Neural cell (in vitro differentiated cells): ENCODE results near the gene TAP1. TPM values are rescaled to one million over a fixed set of nuclear protein-coding genes. Genes with fewer than 3 reads are reported as not detected.
"Not testable (repeated sequence)": the region's sequence is repeated elsewhere in the genome, so short reads cannot be mapped to it uniquely, and the experiment has no call there.

Source experiments
- H2AFZ ChIP-seq: fragments of 200-600, 300-800 bp; sonication (generic), shearing (Covaris generic); 2 replicates; pipeline ENCODE4 v1.6.0; 2014; ENCODE audit warnings: low read depth, mild to moderate bottlenecking, antibody characterized with exemption, low read length, moderate library complexity
- H3F3A ChIP-seq: fragments of 200-600 bp; shearing (Covaris generic); 2 replicates; pipeline ENCODE4 v1.6.1; 2016; ENCODE audit warnings: mild to moderate bottlenecking, moderate library complexity, mixed read lengths, antibody characterized with exemption, low read length; ENCODE audit not compliant: insufficient read depth, poor library complexity, severe bottlenecking
- H3K27ac ChIP-seq: fragments of 200-600, 300-800 bp; sonication (generic), shearing (Covaris generic); 2 replicates; pipeline ENCODE4 v1.5.1; 2014; ENCODE audit warnings: mild to moderate bottlenecking, low read length, moderate library complexity
- H3K27me3 ChIP-seq: fragments of 300-800, 200-600 bp; sonication (generic), shearing (Covaris generic); 2 replicates; pipeline ENCODE4 v1.6.0; 2014; ENCODE audit warnings: mild to moderate bottlenecking, low read depth, low read length, moderate library complexity; ENCODE audit not compliant: insufficient read depth
- H3K36me3 ChIP-seq: fragments of 300-800, 200-600 bp; sonication (generic), shearing (Covaris generic); 2 replicates; pipeline ENCODE4 v1.5.1; 2014; ENCODE audit warnings: mild to moderate bottlenecking, antibody characterized with exemption, low read length, moderate library complexity; ENCODE audit not compliant: insufficient read depth
- H3K4me2 ChIP-seq: fragments of 300-800, 200-600 bp; sonication (generic), shearing (Covaris generic); 2 replicates; pipeline ENCODE4 v1.6.0; 2014; ENCODE audit warnings: mild to moderate bottlenecking, low read length
- H3K4me3 ChIP-seq: fragments of 300-800, 200-600 bp; sonication (generic), shearing (Covaris generic); 2 replicates; pipeline ENCODE4 v1.5.1; 2014; ENCODE audit warnings: mild to moderate bottlenecking, low read length, moderate library complexity
- H3K79me2 ChIP-seq: fragments of 200-600 bp; shearing (Covaris generic); replicated peaks from 2 replicates; pipeline ENCODE4 v1.6.0; 2014; ENCODE audit warnings: mild to moderate bottlenecking, low read length, moderate library complexity; ENCODE audit not compliant: insufficient read depth
- H3K9ac ChIP-seq: fragments of 300-800, 200-600 bp; sonication (generic), shearing (Covaris generic); 2 replicates; pipeline ENCODE4 v1.6.1; 2016; ENCODE audit warnings: mild to moderate bottlenecking, low read length, mixed read lengths
- H3K9me2 ChIP-seq: fragments of 200-600 bp; shearing (Covaris generic); 2 replicates; pipeline ENCODE4 v1.6.1; 2016; ENCODE audit warnings: mild to moderate bottlenecking, low read length, mixed read lengths; ENCODE audit not compliant: insufficient read depth
- H3K9me3 ChIP-seq: fragments of 200-600, 300-800 bp; sonication (generic), shearing (Covaris generic); 2 replicates; pipeline ENCODE4 v1.6.1; 2016; ENCODE audit warnings: mild to moderate bottlenecking, mixed run types, low read length, moderate library complexity, mixed read lengths
- H4K20me1 ChIP-seq: fragments of 200-600 bp; shearing (Covaris generic); 2 replicates; pipeline ENCODE4 v1.6.1; 2016; ENCODE audit warnings: mild to moderate bottlenecking, mixed run types; ENCODE audit not compliant: insufficient read depth
- CTCF ChIP-seq: fragments of 450-650 bp; IDR thresholded peaks from 2 replicates; pipeline ENCODE4 v1.5.1; 2014; ENCODE audit warnings: antibody characterized with exemption, mild to moderate bottlenecking, moderate library complexity; ENCODE audit not compliant: poor library complexity, severe bottlenecking
- EP300 ChIP-seq: fragments of 450-650 bp; conservative IDR thresholded peaks from 2 replicates; pipeline ENCODE4 v1.6.1; 2014; ENCODE audit warnings: antibody characterized with exemption, mild to moderate bottlenecking, moderate library complexity; ENCODE audit not compliant: poor library complexity, severe bottlenecking
- EZH2 ChIP-seq: fragments of 200-600, 300-800 bp; shearing (Covaris generic), sonication (generic); IDR thresholded peaks from 2 replicates; pipeline ENCODE4 v1.6.1; 2014; ENCODE audit warnings: antibody characterized with exemption, low read length, borderline replicate concordance, mild to moderate bottlenecking; ENCODE audit not compliant: insufficient read depth, poor library complexity, severe bottlenecking
- MXI1 ChIP-seq: fragments of 450-650 bp; conservative IDR thresholded peaks from 2 replicates; pipeline ENCODE4 v1.6.1; 2014; ENCODE audit warnings: antibody characterized with exemption, mild to moderate bottlenecking; ENCODE audit not compliant: poor library complexity, severe bottlenecking
- POLR2AphosphoS5 ChIP-seq: IDR thresholded peaks from 2 replicates; pipeline ENCODE4 v1.6.1; 2012
- RAD21 ChIP-seq: fragments of 450-650 bp; conservative IDR thresholded peaks from 2 replicates; pipeline ENCODE4 v1.6.1; 2014; ENCODE audit warnings: antibody characterized with exemption, mild to moderate bottlenecking, moderate library complexity
- REST ChIP-seq: IDR thresholded peaks from 2 replicates; pipeline ENCODE4 v1.6.1; 2012; ENCODE audit warnings: borderline replicate concordance
- SMC3 ChIP-seq: fragments of 450-650 bp; conservative IDR thresholded peaks from 2 replicates; pipeline ENCODE4 v1.6.1; 2014; ENCODE audit warnings: antibody characterized with exemption, mild to moderate bottlenecking, moderate library complexity; ENCODE audit not compliant: poor library complexity
- TAF1 ChIP-seq: IDR thresholded peaks from 2 replicates; pipeline ENCODE4 v1.6.1; 2012; ENCODE audit warnings: low read depth
- polyA plus RNA-seq: library from polyadenylated mRNA; depleted of rRNA; stranded (reverse); fragments of >200 nt; gene quantifications from 2 replicates; pipeline ENCODE4 v1.2.3, GENCODE V29; 2014

The TAP1 gene
- polyA plus RNA-seq, 1 donor from 2014 or later = not detected

GRCh38 chr6:32807020-32807580 lies 46.4 kb downstream of the TAP1 start:
- Histone ChIP-seq H3K9ac (no peak overlapping the region), H3K9me3 (no peaks in the 10 kb centered on the region), H3K9me2 (no peaks in the 10 kb centered on the region), H4K20me1 (no peaks in the 10 kb centered on the region), H3K36me3 (no peaks in the 10 kb centered on the region), H2AFZ (no peak overlapping the region), H3F3A (no peaks in the 10 kb centered on the region), H3K79me2 (no peaks in the 10 kb centered on the region), H3K27me3 (no peaks in the 10 kb centered on the region), H3K27ac (no peak overlapping the region), H3K4me2 (no peak overlapping the region), H3K4me3 (no peak overlapping the region)
- TF ChIP-seq POLR2AphosphoS5 (no peak), RAD21 (no peak)

DNA sequence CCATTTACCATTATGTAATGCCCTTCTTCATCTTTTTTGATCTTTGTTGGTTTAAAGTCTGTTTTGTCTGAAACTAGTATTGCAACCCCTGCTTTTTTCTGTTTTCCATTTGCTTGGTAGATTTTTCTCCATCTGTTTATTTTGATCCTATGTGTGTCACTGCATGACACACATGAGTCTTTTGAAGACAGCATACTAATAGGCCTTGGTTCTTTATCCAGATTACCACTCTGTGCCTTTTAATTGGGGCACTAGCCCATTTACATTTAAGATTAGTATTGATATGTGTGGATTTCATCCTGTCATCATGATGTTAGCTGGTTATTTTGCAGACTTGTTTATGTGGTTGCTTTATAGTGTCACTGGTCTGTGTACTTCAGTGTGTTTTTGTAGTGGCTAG lies 48.1 kb downstream of the TAP1 start:
- H3K27me3 ChIP-seq, H3K9ac ChIP-seq, H3K4me3 ChIP-seq, H3K9me3 ChIP-seq, H3K9me2 ChIP-seq, H3K4me2 ChIP-seq, H4K20me1 ChIP-seq, H3F3A ChIP-seq, H2AFZ ChIP-seq, H3K79me2 ChIP-seq, H3K36me3 ChIP-seq, H3K27ac ChIP-seq: not testable (repeated sequence)

DNA sequence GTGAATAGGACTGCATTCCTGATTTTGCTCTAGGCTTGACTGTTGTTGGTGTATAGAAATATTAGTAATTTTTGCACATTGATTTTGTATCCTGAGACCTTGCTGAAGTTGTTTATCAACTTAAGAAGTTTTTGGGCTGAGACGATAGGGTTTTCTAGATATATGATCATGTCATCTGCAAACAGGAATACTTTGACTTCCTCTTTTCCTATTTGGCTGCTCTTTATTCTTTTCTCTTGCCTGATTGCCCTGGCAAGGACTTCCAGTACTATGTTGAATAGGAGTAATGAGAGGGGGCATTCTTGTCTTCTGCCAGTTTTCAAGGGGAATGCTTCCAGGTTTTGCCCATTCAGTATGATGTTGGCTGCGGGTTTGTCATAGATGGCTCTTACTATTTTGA lies 50.1 kb downstream of the TAP1 start:
- no peak overlapping the region for H3K27ac ChIP-seq
- TF ChIP-seq CTCF = no peak
- no peak for TF ChIP-seq MXI1
- TF ChIP-seq SMC3 = no peak
- TF ChIP-seq REST = no peak
- no peak for TF ChIP-seq TAF1
- no peak for TF ChIP-seq EP300
- TF ChIP-seq RAD21 = no peak
- no peak for TF ChIP-seq POLR2AphosphoS5
- no peak for TF ChIP-seq EZH2
- H3K4me2 ChIP-seq = no peak overlapping the region
- no peaks in the 10 kb centered on the region for H3K9me2 ChIP-seq
- no peaks in the 10 kb centered on the region for H3K27me3 ChIP-seq
- no peaks in the 10 kb centered on the region for H4K20me1 ChIP-seq
- no peak overlapping the region for H3K4me3 ChIP-seq
- no peaks in the 10 kb centered on the region for H3K9me3 ChIP-seq
- H2AFZ ChIP-seq = no peak overlapping the region
- no peaks in the 10 kb centered on the region for H3K36me3 ChIP-seq
- no peaks in the 10 kb centered on the region for H3F3A ChIP-seq
- H3K9ac ChIP-seq = no peak overlapping the region
- no peaks in the 10 kb centered on the region for H3K79me2 ChIP-seq
